HEK293 (cell line): Measurements from ENCODE around the gene USP19.

Experiments used
- CTCF ChIA-PET: fragments of 350-600 bp; formaldehyde crosslinking; extraction: SDS; loops from one replicate; lab custom pipeline; 2021; ENCODE audit warnings: antibody characterized with exemption; lab: Yijun Ruan, JAX
- POLR2A ChIA-PET: fragments of 300-600 bp; formaldehyde crosslinking; extraction: SDS; loops from one replicate; lab custom pipeline; 2020; ENCODE audit warnings: antibody characterized with exemption, inconsistent platforms; lab: Yijun Ruan, JAX
- H3K27ac ChIP-seq: fragments of 200-500 bp; sonication (Bioruptor generic); 2 replicates; pipeline ENCODE4 v1.5.1; 2014; ENCODE audit warnings: low read depth, low read length, control low read depth, inconsistent platforms; ENCODE audit errors: extremely low read depth
- H3K36me3 ChIP-seq, 2 experiments: fragments of 200-500 bp in 1 of 2; sonication (Bioruptor generic) in 1 of 2; 1 replicate in 1 of 2; 2 replicates in 1 of 2; pipeline ENCODE4 v1.5.1; 2014 to 2017; ENCODE audit warnings: inconsistent platforms in 2 of 2, low read length in 2 of 2; ENCODE audit not compliant: control insufficient read depth in 2 of 2, insufficient read depth in 1 of 2
- H3K4me1 ChIP-seq: fragments of 200-500 bp; sonication (Bioruptor generic); 2 replicates; pipeline ENCODE4 v1.5.1; 2014; ENCODE audit warnings: mild to moderate bottlenecking, low read length, inconsistent platforms; ENCODE audit not compliant: control insufficient read depth, insufficient read depth
- H3K4me3 ChIP-seq: 2 replicates; pipeline ENCODE4 v1.5.1; 2011; ENCODE audit warnings: low read depth, mild to moderate bottlenecking, control low read depth, low read length, moderate library complexity
- H3K9me3 ChIP-seq: fragments of 200-500 bp; sonication (Bioruptor generic); 2 replicates; pipeline ENCODE4 v1.5.1; 2014; ENCODE audit warnings: low read depth, low read length, inconsistent platforms; ENCODE audit not compliant: control insufficient read depth, insufficient read depth
- EGR2 ChIP-seq: fragments of 450-650 bp; formaldehyde crosslinking; IDR thresholded peaks from 2 replicates; pipeline ENCODE4 v1.5.1; 2016; ENCODE audit warnings: low read depth, missing biosample characterization, missing genetic modification characterization
- GLI2 ChIP-seq: fragments of 450-650 bp; formaldehyde crosslinking; IDR thresholded peaks from 2 replicates; pipeline ENCODE4; 2017; ENCODE audit warnings: missing biosample characterization, missing genetic modification characterization, low read depth, borderline replicate concordance
- SCRT2 ChIP-seq: fragments of 450-650 bp; formaldehyde crosslinking; IDR thresholded peaks from 2 replicates; pipeline ENCODE4 v1.5.1; 2016; ENCODE audit warnings: missing biosample characterization, missing genetic modification characterization
- SP3 ChIP-seq: fragments of 450-650 bp; formaldehyde crosslinking; IDR thresholded peaks from 2 replicates; pipeline ENCODE4 v1.5.1; 2016; ENCODE audit warnings: missing biosample characterization, missing genetic modification characterization
- YY1 ChIP-seq: fragments of 450-650 bp; formaldehyde crosslinking; IDR thresholded peaks from 2 replicates; pipeline ENCODE4 v1.5.1; 2018; ENCODE audit warnings: missing biosample characterization, missing genetic modification characterization
- ZBTB20 ChIP-seq: fragments of 450-650 bp; formaldehyde crosslinking; IDR thresholded peaks from 2 replicates; pipeline ENCODE4 v1.5.1; 2016; ENCODE audit warnings: missing biosample characterization, missing genetic modification characterization
- ZEB2 ChIP-seq: fragments of 450-650 bp; formaldehyde crosslinking; IDR thresholded peaks from 2 replicates; pipeline ENCODE4 v1.5.1; 2016; ENCODE audit warnings: missing biosample characterization, missing genetic modification characterization
- ZNF211 ChIP-seq: fragments of 450-650 bp; formaldehyde crosslinking; IDR thresholded peaks from 2 replicates; pipeline ENCODE4 v1.5.1; 2016; ENCODE audit warnings: low read depth, missing biosample characterization, missing genetic modification characterization
- ZNF266 ChIP-seq: fragments of 450-650 bp; formaldehyde crosslinking; IDR thresholded peaks from 2 replicates; pipeline ENCODE4 v1.5.1; 2016; ENCODE audit warnings: missing biosample characterization, missing genetic modification characterization, low read depth
- ZNF416 ChIP-seq: fragments of 450-650 bp; formaldehyde crosslinking; IDR thresholded peaks from 2 replicates; pipeline ENCODE4 v1.5.1; 2016; ENCODE audit warnings: missing biosample characterization, missing genetic modification characterization
- ZNF600 ChIP-seq: fragments of 450-650 bp; formaldehyde crosslinking; IDR thresholded peaks from 2 replicates; pipeline ENCODE4 v1.5.1; 2016; ENCODE audit warnings: missing biosample characterization, missing genetic modification characterization
- ZNF629 ChIP-seq: fragments of 450-650 bp; formaldehyde crosslinking; IDR thresholded peaks from 2 replicates; pipeline ENCODE4 v1.5.1; 2017; ENCODE audit warnings: missing biosample characterization, missing genetic modification characterization
- ZNF670 ChIP-seq: fragments of 450-650 bp; formaldehyde crosslinking; IDR thresholded peaks from 2 replicates; pipeline ENCODE4 v1.5.1; 2016; ENCODE audit warnings: missing biosample characterization, missing genetic modification characterization, low read depth
- ZXDB ChIP-seq: fragments of 450-650 bp; formaldehyde crosslinking; IDR thresholded peaks from 2 replicates; pipeline ENCODE4 v1.5.1; 2016; ENCODE audit warnings: missing biosample characterization, missing genetic modification characterization
- TF ChIP-seq, protein P1 (sequence below): fragments of 450-650 bp; formaldehyde crosslinking; IDR thresholded peaks from 2 replicates; pipeline ENCODE4 v1.5.1; 2016; ENCODE audit warnings: missing biosample characterization, missing genetic modification characterization
- TF ChIP-seq, protein P2 (sequence below): fragments of 450-650 bp; formaldehyde crosslinking; IDR thresholded peaks from 2 replicates; pipeline ENCODE4 v1.5.1; 2017; ENCODE audit warnings: missing biosample characterization, missing genetic modification characterization
- TF ChIP-seq, protein P3 (sequence below): fragments of 450-650 bp; formaldehyde crosslinking; conservative IDR thresholded peaks from 2 replicates; pipeline ENCODE4 v1.5.1; 2016; ENCODE audit warnings: low read depth, missing biosample characterization, missing genetic modification characterization
- TF ChIP-seq, protein P4 (sequence below): fragments of 450-650 bp; formaldehyde crosslinking; IDR thresholded peaks from 2 replicates; pipeline ENCODE4 v1.5.1; 2016; ENCODE audit warnings: missing biosample characterization, missing genetic modification characterization
- TF ChIP-seq, protein P5 (sequence below): fragments of 450-650 bp; formaldehyde crosslinking; IDR thresholded peaks from 2 replicates; pipeline ENCODE4 v1.5.1; 2016; ENCODE audit warnings: missing biosample characterization, missing genetic modification characterization
- TF ChIP-seq, protein P6 (sequence below): fragments of 450-650 bp; formaldehyde crosslinking; optimal IDR thresholded peaks from 2 replicates; pipeline ENCODE3; 2016; ENCODE audit warnings: missing biosample characterization, mild to moderate bottlenecking, missing genetic modification characterization
- TF ChIP-seq, protein P7 (sequence below): fragments of 450-650 bp; formaldehyde crosslinking; IDR thresholded peaks from 2 replicates; pipeline ENCODE4 v1.5.1; 2016; ENCODE audit warnings: missing biosample characterization, missing genetic modification characterization

The USP19 gene

DNA sequence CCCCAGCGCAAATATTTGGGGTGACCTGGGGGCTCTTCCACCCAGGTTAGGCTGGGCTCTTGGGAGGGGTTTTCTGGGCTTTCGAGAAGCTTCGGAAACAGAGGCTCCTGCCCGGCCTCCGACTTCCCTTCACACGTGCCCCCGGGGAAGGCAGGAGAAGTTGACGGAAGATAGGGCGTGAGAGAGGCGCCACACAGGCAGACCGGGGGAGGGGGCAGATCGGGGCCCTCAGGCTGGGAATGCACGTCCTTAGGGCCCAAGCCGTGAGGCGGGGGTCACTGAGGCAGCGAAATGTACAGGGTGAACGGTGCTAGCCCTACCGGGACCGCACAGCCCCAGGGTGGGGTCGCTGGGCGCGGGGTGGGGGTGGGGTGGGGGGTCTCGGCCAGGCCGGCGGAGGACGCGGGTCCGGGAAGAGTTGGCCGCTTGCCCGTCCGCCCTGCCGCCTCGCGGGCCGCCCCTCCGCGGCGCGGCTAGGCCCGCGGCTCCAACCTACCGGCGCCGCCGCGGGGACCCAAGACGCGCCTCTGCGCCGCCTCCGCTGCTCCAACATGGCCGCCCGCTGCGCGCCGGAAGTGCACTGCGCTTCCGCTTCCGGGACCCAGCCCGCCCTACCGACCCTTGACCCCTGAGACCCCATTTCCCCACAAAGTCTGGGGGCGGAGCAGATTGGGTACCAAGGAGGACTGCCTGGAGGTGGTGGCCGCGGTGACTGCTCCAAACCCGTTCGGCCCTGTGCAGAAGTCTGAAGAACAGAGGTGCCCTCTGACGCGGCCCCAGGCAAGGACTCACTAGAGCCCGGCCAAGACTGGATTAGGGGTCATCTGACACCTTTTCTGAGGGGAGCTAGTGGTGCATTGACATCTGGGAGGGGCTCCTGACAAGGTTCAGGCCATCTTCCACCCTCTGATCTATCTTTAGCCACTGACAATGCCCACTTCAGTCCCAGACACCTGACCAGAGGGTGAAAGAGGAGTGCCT lies 45.4 kb upstream of the USP19 start, which contains the start of gene CCDC71:
Gene CCDC71, minus strand, starts transcription at position 561 of the 981 bp plus-strand sequence. CDS start 2,123 bp downstream, outside the sequence.
- Histone ChIP-seq H3K36me3 (peaks cover 0 to 41% of the 10 kb centered on the region in 2 experiments; a peak in 2 of 3 replicates), H3K4me3 (peak within 1 kb of the TSS; percentile 96), H3K9me3 (no peaks in the 10 kb centered on the region), H3K4me1 (no peaks in the 10 kb centered on the region), H3K27ac (peak within 1 kb of the TSS; percentile 69; the same call in 1 of the 2 replicates)
- CTCF ChIA-PET = no interaction called here
- POLR2A ChIA-PET = interaction anchor here (0.6 kb wide), 1 partner anchor 275 kb away, joined by 5 read pairs; no protein-coding TSS in a partner anchor
- TF ChIP-seq ZXDB (tag by site-specific recombination) (peak; percentile 65; the same call in 1 of the 2 replicates), ZEB2 (tag by site-specific recombination) (peak; percentile 36; the same call in 1 of the 2 replicates), SCRT2 (no peak), SP3 (peak; percentile 76), ZNF266 (tag by site-specific recombination) (no peak), EGR2 (tag by site-specific recombination) (peak; percentile 42; the same call in 1 of the 2 replicates), YY1 (tag by site-specific recombination) (peak; percentile 71), ZBTB20 (tag by site-specific recombination) (no peak), ZNF629 (tag by site-specific recombination) (no peak), ZNF600 (tag by site-specific recombination) (no peak), ZNF211 (tag by site-specific recombination) (no peak), GLI2 (no peak), ZNF416 (peak; percentile 34; the same call in 1 of the 2 replicates), ZNF670 (tag by site-specific recombination) (no peak)
- TF ChIP-seq, protein P1, sequence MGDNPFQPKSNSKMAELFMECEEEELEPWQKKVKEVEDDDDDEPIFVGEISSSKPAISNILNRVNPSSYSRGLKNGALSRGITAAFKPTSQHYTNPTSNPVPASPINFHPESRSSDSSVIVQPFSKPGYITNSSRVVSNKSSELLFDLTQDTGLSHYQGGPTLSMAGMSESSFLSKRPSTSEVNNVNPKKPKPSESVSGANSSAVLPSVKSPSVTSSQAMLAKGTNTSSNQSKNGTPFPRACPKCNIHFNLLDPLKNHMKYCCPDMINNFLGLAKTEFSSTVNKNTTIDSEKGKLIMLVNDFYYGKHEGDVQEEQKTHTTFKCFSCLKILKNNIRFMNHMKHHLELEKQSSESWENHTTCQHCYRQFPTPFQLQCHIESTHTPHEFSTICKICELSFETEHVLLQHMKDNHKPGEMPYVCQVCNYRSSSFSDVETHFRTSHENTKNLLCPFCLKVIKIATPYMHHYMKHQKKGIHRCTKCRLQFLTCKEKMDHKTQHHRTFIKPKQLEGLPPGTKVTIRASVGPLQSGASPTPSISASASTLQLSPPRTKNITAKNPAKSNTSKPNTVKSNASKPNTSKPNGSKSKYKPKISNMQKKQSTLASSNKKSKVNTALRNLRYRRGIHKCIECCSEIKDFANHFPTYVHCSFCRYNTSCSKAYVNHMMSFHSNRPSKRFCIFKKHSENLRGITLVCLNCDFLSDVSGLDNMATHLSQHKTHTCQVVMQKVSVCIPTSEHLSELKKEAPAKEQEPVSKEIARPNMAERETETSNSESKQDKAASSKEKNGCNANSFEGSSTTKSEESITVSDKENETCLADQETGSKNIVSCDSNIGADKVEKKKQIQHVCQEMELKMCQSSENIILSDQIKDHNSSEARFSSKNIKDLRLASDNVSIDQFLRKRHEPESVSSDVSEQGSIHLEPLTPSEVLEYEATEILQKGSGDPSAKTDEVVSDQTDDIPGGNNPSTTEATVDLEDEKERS (tag by site-specific recombination) = no peak
- TF ChIP-seq, protein P2, sequence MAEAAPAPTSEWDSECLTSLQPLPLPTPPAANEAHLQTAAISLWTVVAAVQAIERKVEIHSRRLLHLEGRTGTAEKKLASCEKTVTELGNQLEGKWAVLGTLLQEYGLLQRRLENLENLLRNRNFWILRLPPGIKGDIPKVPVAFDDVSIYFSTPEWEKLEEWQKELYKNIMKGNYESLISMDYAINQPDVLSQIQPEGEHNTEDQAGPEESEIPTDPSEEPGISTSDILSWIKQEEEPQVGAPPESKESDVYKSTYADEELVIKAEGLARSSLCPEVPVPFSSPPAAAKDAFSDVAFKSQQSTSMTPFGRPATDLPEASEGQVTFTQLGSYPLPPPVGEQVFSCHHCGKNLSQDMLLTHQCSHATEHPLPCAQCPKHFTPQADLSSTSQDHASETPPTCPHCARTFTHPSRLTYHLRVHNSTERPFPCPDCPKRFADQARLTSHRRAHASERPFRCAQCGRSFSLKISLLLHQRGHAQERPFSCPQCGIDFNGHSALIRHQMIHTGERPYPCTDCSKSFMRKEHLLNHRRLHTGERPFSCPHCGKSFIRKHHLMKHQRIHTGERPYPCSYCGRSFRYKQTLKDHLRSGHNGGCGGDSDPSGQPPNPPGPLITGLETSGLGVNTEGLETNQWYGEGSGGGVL (tag by site-specific recombination) = no peak
- TF ChIP-seq, protein P3, sequence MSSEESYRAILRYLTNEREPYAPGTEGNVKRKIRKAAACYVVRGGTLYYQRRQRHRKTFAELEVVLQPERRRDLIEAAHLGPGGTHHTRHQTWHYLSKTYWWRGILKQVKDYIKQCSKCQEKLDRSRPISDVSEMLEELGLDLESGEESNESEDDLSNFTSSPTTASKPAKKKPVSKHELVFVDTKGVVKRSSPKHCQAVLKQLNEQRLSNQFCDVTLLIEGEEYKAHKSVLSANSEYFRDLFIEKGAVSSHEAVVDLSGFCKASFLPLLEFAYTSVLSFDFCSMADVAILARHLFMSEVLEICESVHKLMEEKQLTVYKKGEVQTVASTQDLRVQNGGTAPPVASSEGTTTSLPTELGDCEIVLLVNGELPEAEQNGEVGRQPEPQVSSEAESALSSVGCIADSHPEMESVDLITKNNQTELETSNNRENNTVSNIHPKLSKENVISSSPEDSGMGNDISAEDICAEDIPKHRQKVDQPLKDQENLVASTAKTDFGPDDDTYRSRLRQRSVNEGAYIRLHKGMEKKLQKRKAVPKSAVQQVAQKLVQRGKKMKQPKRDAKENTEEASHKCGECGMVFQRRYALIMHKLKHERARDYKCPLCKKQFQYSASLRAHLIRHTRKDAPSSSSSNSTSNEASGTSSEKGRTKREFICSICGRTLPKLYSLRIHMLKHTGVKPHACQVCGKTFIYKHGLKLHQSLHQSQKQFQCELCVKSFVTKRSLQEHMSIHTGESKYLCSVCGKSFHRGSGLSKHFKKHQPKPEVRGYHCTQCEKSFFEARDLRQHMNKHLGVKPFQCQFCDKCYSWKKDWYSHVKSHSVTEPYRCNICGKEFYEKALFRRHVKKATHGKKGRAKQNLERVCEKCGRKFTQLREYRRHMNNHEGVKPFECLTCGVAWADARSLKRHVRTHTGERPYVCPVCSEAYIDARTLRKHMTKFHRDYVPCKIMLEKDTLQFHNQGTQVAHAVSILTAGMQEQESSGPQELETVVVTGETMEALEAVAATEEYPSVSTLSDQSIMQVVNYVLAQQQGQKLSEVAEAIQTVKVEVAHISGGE (tag by site-specific recombination) = peak; percentile 76
- TF ChIP-seq, protein P4, sequence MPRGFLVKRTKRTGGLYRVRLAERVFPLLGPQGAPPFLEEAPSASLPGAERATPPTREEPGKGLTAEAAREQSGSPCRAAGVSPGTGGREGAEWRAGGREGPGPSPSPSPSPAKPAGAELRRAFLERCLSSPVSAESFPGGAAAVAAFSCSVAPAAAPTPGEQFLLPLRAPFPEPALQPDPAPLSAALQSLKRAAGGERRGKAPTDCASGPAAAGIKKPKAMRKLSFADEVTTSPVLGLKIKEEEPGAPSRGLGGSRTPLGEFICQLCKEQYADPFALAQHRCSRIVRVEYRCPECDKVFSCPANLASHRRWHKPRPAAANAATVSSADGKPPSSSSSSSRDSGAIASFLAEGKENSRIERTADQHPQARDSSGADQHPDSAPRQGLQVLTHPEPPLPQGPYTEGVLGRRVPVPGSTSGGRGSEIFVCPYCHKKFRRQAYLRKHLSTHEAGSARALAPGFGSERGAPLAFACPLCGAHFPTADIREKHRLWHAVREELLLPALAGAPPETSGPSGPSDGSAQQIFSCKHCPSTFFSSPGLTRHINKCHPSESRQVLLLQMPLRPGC (tag by site-specific recombination) = no peak
- TF ChIP-seq, protein P5, sequence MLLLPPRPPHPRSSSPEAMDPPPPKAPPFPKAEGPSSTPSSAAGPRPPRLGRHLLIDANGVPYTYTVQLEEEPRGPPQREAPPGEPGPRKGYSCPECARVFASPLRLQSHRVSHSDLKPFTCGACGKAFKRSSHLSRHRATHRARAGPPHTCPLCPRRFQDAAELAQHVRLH (tag by site-specific recombination) = 0 out of 2 replicates have a peak, but pooled peaks have one; percentile 23
- TF ChIP-seq, protein P6, sequence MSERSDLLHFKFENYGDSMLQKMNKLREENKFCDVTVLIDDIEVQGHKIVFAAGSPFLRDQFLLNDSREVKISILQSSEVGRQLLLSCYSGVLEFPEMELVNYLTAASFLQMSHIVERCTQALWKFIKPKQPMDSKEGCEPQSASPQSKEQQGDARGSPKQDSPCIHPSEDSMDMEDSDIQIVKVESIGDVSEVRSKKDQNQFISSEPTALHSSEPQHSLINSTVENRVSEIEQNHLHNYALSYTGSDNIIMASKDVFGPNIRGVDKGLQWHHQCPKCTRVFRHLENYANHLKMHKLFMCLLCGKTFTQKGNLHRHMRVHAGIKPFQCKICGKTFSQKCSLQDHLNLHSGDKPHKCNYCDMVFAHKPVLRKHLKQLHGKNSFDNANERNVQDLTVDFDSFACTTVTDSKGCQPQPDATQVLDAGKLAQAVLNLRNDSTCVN (tag by site-specific recombination) = peak; percentile 53
- TF ChIP-seq, protein P7, sequence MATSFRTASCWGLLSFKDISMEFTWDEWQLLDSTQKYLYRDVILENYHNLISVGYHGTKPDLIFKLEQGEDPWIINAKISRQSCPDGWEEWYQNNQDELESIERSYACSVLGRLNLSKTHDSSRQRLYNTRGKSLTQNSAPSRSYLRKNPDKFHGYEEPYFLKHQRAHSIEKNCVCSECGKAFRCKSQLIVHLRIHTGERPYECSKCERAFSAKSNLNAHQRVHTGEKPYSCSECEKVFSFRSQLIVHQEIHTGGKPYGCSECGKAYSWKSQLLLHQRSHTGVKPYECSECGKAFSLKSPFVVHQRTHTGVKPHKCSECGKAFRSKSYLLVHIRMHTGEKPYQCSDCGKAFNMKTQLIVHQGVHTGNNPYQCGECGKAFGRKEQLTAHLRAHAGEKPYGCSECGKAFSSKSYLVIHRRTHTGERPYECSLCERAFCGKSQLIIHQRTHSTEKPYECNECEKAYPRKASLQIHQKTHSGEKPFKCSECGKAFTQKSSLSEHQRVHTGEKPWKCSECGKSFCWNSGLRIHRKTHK (tag by site-specific recombination) = no peak
